ENCODE data around the gene PGM3. TPM values are rescaled to one million over a fixed set of nuclear protein-coding genes. Genes with fewer than 3 reads are reported as not detected.

The PGM3 gene
- total and polyA plus RNA-seq, 2 donors from 2014 or later: 10.3 to 31.8 TPM

DNA sequence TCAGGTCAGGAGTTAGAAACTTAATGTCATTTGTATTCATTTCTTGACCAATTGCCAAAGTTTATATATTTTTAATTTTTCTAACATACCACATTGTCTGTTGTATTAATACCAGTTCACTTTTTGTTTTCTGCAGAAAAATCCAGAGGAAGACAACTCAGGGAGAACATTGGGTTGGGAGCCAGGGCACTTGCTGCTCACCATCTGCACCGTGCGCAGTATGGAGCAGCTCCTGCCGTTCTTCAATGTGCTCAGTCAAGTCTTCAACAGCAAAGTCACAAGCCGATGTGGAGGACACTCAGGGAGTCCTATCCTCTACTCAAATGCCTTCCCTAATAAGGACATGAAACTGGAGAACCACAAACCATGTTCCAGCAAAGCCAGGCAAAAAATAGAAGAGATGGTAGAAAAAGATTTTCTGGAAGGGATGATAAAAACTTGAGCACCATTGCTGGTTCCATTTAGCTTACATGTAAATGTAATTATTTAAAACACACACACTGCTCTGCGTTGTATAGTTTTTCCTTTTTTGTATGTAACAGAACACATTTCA lies 25.3 kb downstream of the PGM3 start:
- no peaks in the 10 kb centered on the region for H3K27me3 ChIP-seq (ENCODE audit: control insufficient read depth, insufficient read depth, low read length)
- no peak overlapping the region for H3K4me3 ChIP-seq (ENCODE audit: low read length in 3 of 3)
- no peaks in the 10 kb centered on the region for H3K4me1 ChIP-seq (ENCODE audit: control insufficient read depth in 2 of 3, insufficient read depth in 2 of 3, low read depth in 1 of 3, low read length in 3 of 3)
- no peak for TF ChIP-seq CTCF (IDR thresholded peaks at IDR 0.05; ENCODE audit: borderline replicate concordance, extremely low read depth, insufficient read depth)
- no peak overlapping the region for H3K27ac ChIP-seq (ENCODE audit: low read depth in 2 of 2, low read length in 2 of 2)
- no peak overlapping the region for H3K9ac ChIP-seq (ENCODE audit: low read length in 3 of 3)
- no peaks in the 10 kb centered on the region for H3K9me3 ChIP-seq (ENCODE audit: control insufficient read depth in 2 of 3, insufficient read depth in 1 of 3, low read length in 3 of 3)
- no peak for DNase-seq
- intact Hi-C loops (cut with DNase I): no loop called here
- no peak for FAIRE-seq
- peaks cover 8 to 50% (median 31%) of the 10 kb centered on the region in 3 donors for H3K36me3 ChIP-seq (ENCODE audit: control insufficient read depth in 2 of 3, insufficient read depth in 3 of 3, low read length in 3 of 3)

DNA sequence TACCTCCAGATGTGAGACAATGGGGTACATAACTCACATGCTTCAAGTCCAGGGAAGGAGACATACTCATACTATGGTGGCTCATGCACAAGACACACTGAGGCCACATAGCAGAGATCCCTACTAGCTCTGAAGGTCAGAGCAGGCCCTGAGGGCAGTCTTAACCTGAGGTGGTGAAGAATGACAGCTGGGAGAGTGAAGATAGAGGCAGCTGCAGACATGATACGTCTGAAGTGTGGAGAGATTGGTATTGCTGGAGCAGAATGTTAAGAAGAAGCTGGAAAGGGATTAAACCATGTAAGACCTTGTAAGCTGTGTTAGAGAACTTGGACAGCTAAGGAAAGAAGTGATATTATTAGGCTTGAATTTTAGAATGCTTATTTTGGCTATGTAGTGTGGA lies 32.9 kb downstream of the PGM3 start:
- no peak overlapping the region for H3K4me3 ChIP-seq (ENCODE audit: low read length in 3 of 3)
- FAIRE-seq (no peak), DNase-seq (no peak)
- H3K27ac ChIP-seq (ENCODE audit: low read depth in 2 of 2, low read length in 2 of 2): no peak overlapping the region
- intact Hi-C loops (cut with DNase I): no loop called here
- TF ChIP-seq CTCF (IDR thresholded peaks at IDR 0.05; ENCODE audit: borderline replicate concordance, extremely low read depth, insufficient read depth): no peak
- no peaks in the 10 kb centered on the region for H3K4me1 ChIP-seq (ENCODE audit: control insufficient read depth in 2 of 3, insufficient read depth in 2 of 3, low read depth in 1 of 3, low read length in 3 of 3)
- peaks cover 4 to 38% (median 13%) of the 10 kb centered on the region in 3 donors for H3K36me3 ChIP-seq (ENCODE audit: control insufficient read depth in 2 of 3, insufficient read depth in 3 of 3, low read length in 3 of 3)
- H3K27me3 ChIP-seq (ENCODE audit: control insufficient read depth, insufficient read depth, low read length): no peaks in the 10 kb centered on the region
- no peak overlapping the region for H3K9ac ChIP-seq (ENCODE audit: low read length in 3 of 3)
- no peaks in the 10 kb centered on the region for H3K9me3 ChIP-seq (ENCODE audit: control insufficient read depth in 2 of 3, insufficient read depth in 1 of 3, low read length in 3 of 3)

DNA sequence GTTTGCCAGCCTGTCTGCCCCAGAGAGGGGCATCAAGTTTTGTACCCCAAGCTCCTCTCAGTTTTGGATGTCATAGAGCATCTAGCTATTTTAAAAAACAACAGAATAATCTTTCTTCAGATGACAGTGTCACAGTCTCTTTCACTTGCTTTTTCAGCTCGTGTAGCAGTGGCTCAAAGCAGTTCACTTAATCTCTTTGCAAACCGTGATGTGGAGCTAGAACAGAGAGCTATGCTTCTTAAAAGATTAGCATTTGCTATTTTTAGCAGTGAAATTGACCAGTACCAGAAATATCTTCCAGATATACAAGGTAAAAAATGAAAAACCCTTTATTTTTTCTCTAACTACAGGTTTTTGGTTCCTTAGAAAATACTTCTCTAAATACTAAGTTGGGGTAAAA lies 37.3 kb downstream of the PGM3 start:
- Histone ChIP-seq H3K27ac (ENCODE audit: low read depth in 2 of 2, low read length in 2 of 2) (no peak overlapping the region), H3K9me3 (ENCODE audit: control insufficient read depth in 2 of 3, insufficient read depth in 1 of 3, low read length in 3 of 3) (no peaks in the 10 kb centered on the region), H3K4me1 (ENCODE audit: control insufficient read depth in 2 of 3, insufficient read depth in 2 of 3, low read depth in 1 of 3, low read length in 3 of 3) (no peaks in the 10 kb centered on the region), H3K4me3 (ENCODE audit: low read length in 3 of 3) (no peak overlapping the region), H3K9ac (ENCODE audit: low read length in 3 of 3) (no peak overlapping the region), H3K36me3 (ENCODE audit: control insufficient read depth in 2 of 3, insufficient read depth in 3 of 3, low read length in 3 of 3) (peaks cover 6 to 30% (median 17%) of the 10 kb centered on the region in 3 donors), H3K27me3 (ENCODE audit: control insufficient read depth, insufficient read depth, low read length) (no peaks in the 10 kb centered on the region)
- intact Hi-C loops (cut with DNase I): no loop called here
- FAIRE-seq (no peak), DNase-seq (no peak)
- TF ChIP-seq CTCF (IDR thresholded peaks at IDR 0.05; ENCODE audit: borderline replicate concordance, extremely low read depth, insufficient read depth): no peak
